Keratinocyte (primary cell): Measurements from ENCODE around the gene DUSP10. TPM values are rescaled to one million over a fixed set of nuclear protein-coding genes. Genes with fewer than 3 reads are reported as not detected.

ENCODE experiments used
- DNase-seq: peaks from one replicate; pipeline ENCODE4 v3.0.0-alpha.2; 2011; ENCODE audit warnings: low read depth, missing footprints, low spot score
- FAIRE-seq: peaks from 2 replicates; lab custom pipeline; 2011; peaks lifted over from hg19 to GRCh38; lab: Jason Lieb, UNC
- H2AFZ ChIP-seq: 2 replicates; pipeline ENCODE4 v1.6.0; 2012; ENCODE audit warnings: low read length, control low read depth, inconsistent platforms; ENCODE audit not compliant: control insufficient read depth
- H3K27ac ChIP-seq: 2 replicates; pipeline ENCODE4 v1.5.1; 2011; ENCODE audit warnings: low read length; ENCODE audit not compliant: control insufficient read depth, insufficient read depth
- H3K27me3 ChIP-seq: 3 replicates; pipeline ENCODE4 v1.6.0; 2011; ENCODE audit warnings: low read length; ENCODE audit not compliant: control insufficient read depth, insufficient read depth; ENCODE audit errors: extremely low read depth
- H3K36me3 ChIP-seq, 2 experiments: 2 replicates in 1 of 2; 3 replicates in 1 of 2; pipeline ENCODE4 v1.5.1; 2011; ENCODE audit warnings: low read length in 2 of 2, mild to moderate bottlenecking in 1 of 2; ENCODE audit not compliant: control insufficient read depth in 2 of 2, insufficient read depth in 2 of 2; ENCODE audit errors: extremely low read depth in 1 of 2
- H3K4me1 ChIP-seq: 3 replicates; pipeline ENCODE4 v1.5.1; 2011; ENCODE audit warnings: low read length; ENCODE audit not compliant: control insufficient read depth, insufficient read depth; ENCODE audit errors: extremely low read depth
- H3K4me2 ChIP-seq: 3 replicates; pipeline ENCODE4 v1.6.0; 2011; ENCODE audit warnings: low read depth, low read length; ENCODE audit not compliant: control insufficient read depth, insufficient read depth; ENCODE audit errors: extremely low read depth
- H3K4me3 ChIP-seq, 3 experiments: fragments of 200-600 bp in 1 of 3; sonication (generic) in 1 of 3; 2 replicates in 2 of 3; 3 replicates in 1 of 3; pipeline ENCODE4 v1.5.1; 2011 to 2016; ENCODE audit warnings: low read length in 3 of 3, mild to moderate bottlenecking in 3 of 3, control low read depth in 2 of 3, inconsistent platforms in 1 of 3, low read depth in 1 of 3, mixed read lengths in 1 of 3, mixed run types in 1 of 3, moderate library complexity in 1 of 3; ENCODE audit not compliant: control insufficient read depth in 2 of 3, insufficient read depth in 2 of 3; ENCODE audit errors: extremely low read depth in 1 of 3
- H3K79me2 ChIP-seq: 2 replicates; pipeline ENCODE4 v1.6.0; 2012; ENCODE audit warnings: low read length; ENCODE audit not compliant: control insufficient read depth, insufficient read depth
- H3K9ac ChIP-seq: 3 replicates; pipeline ENCODE4 v1.6.0; 2011; ENCODE audit warnings: low read length; ENCODE audit not compliant: control insufficient read depth, insufficient read depth; ENCODE audit errors: extremely low read depth
- H3K9me1 ChIP-seq: 3 replicates; pipeline ENCODE4 v1.6.0; 2011; ENCODE audit warnings: low read length; ENCODE audit not compliant: control insufficient read depth, insufficient read depth; ENCODE audit errors: extremely low read depth
- H3K9me3 ChIP-seq: 2 replicates; pipeline ENCODE4 v1.5.1; 2012; ENCODE audit warnings: low read depth, low read length; ENCODE audit not compliant: control insufficient read depth
- H4K20me1 ChIP-seq: 3 replicates; pipeline ENCODE4 v1.6.0; 2011; ENCODE audit warnings: low read length; ENCODE audit not compliant: control insufficient read depth, insufficient read depth; ENCODE audit errors: extremely low read depth
- CTCF ChIP-seq, 3 experiments: IDR thresholded peaks in 1 of 3; conservative IDR thresholded peaks in 1 of 3; optimal IDR thresholded peaks in 1 of 3; 2 replicates in 2 of 3; 3 replicates in 1 of 3; pipeline versions ENCODE3 to v1.5.1; 2011; ENCODE audit warnings: low read length in 3 of 3, mild to moderate bottlenecking in 3 of 3, moderate library complexity in 2 of 3, control low read depth in 1 of 3, inconsistent platforms in 1 of 3; ENCODE audit not compliant: insufficient read depth in 2 of 3; ENCODE audit errors: extremely low read depth in 1 of 3
- EZH2 ChIP-seq: IDR thresholded peaks from one replicate; pipeline ENCODE4 v1.6.1; 2012; ENCODE audit warnings: inconsistent platforms, mild to moderate bottlenecking, low read length, moderate library complexity
- dilution Hi-C: fragments of 300-500 bp; cut with MboI; formaldehyde crosslinking; loops from one replicate; pipeline ENCODE4 v1.7.0; 2020; ENCODE audit warnings: low sequenced_read_pairs; ENCODE audit not compliant: extremely low pct_ligation_motif_present
- polyA plus RNA-seq, 5 experiments: library from polyadenylated mRNA; depleted of rRNA in 3 of 5; stranded (reverse) in 3 of 5; stranded (forward) in 1 of 5; unstranded in 1 of 5; fragments of >200 nt; gene quantifications; 1 replicate in 1 of 5; 2 replicates in 3 of 5; 3 replicates in 1 of 5; pipeline versions ENCODE4 v1.2.1 to v1.2.3, GENCODE V29; 2011 to 2012; ENCODE audit warnings: missing spikeins in 2 of 5, low read depth in 1 of 5, low replicate concordance in 1 of 5

Gene DUSP10
- polyA plus RNA-seq, 1 donor (not counting 4 experiments of a cell fraction or from before 2014, with no cell fraction given), result 15.1 TPM

GRCh38 chr1:221672239-221672645 is 69.6 kb downstream of the DUSP10 start:
- H3K4me2 ChIP-seq, result no peak overlapping the region

DNA sequence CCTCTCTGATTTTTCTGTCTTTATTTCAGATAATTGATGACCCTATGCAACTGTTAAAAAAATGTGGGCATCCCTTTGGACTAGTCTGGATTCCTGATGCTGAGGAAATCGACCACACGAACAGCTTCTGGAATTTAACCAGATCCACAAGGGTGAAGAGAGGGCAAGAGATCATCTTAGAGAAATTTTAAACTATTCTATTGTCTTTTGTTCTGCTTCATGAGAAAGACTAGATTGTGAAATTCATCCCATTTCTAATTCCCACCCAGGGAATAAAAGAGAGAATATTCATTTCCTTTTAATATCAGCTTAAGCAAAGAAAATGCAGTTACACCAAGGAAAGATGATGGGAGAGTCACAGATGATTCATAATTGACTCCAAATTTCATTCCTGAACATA is 71.8 kb downstream of the DUSP10 start:
- H4K20me1 ChIP-seq, result no peaks in the 10 kb centered on the region
- H3K79me2 ChIP-seq, result no peaks in the 10 kb centered on the region
- no peaks in the 10 kb centered on the region for H3K9me1 ChIP-seq
- H3K9me3 ChIP-seq, result no peaks in the 10 kb centered on the region
- no peak overlapping the region for H3K9ac ChIP-seq
- no peak overlapping the region for H3K27ac ChIP-seq
- H3K4me3 ChIP-seq, result no peak overlapping the region
- no peaks in the 10 kb centered on the region for H3K27me3 ChIP-seq
- DNase-seq (no peak), FAIRE-seq (no peak)
- H3K4me2 ChIP-seq, result no peak overlapping the region
- dilution Hi-C loops, result no loop called here
- no peaks in the 10 kb centered on the region for H3K36me3 ChIP-seq
- H2AFZ ChIP-seq, result no peak overlapping the region
- H3K4me1 ChIP-seq, result peaks cover 10% of the 10 kb centered on the region
- TF ChIP-seq CTCF (optimal IDR thresholded peaks at IDR 0.05 in 1 of 3, IDR thresholded peaks at IDR 0.05 in 1 of 3, conservative IDR thresholded peaks at IDR 0.05 in 1 of 3; ENCODE audit: extremely low read depth in 1 of 3, insufficient read depth in 2 of 3, low read length in 3 of 3), result no peak
- no peak for TF ChIP-seq EZH2

More at GRCh38 chr1:221672239-221672645, 69.6 kb downstream of the DUSP10 start:
- FAIRE-seq (no peak), DNase-seq (no peak)
- Histone ChIP-seq H3K27me3 (no peaks in the 10 kb centered on the region), H3K9me3 (no peaks in the 10 kb centered on the region), H3K9ac (no peak overlapping the region), H3K36me3 (no peaks in the 10 kb centered on the region), H4K20me1 (no peaks in the 10 kb centered on the region), H3K4me3 (no peak overlapping the region), H2AFZ (no peak overlapping the region), H3K4me1 (peaks cover 8% of the 10 kb centered on the region), H3K9me1 (no peaks in the 10 kb centered on the region), H3K27ac (no peak overlapping the region), H3K79me2 (no peaks in the 10 kb centered on the region)
- no peak for TF ChIP-seq CTCF (optimal IDR thresholded peaks at IDR 0.05 in 1 of 3, IDR thresholded peaks at IDR 0.05 in 1 of 3, conservative IDR thresholded peaks at IDR 0.05 in 1 of 3; ENCODE audit: extremely low read depth in 1 of 3, insufficient read depth in 2 of 3, low read length in 3 of 3)
- no peak for TF ChIP-seq EZH2
- dilution Hi-C loops, result no loop called here
